HL-60 (cell line): ENCODE measurements around the gene SLC35F6.

Source experiments
- GABPA ChIP-seq: IDR thresholded peaks from 2 replicates; pipeline ENCODE4 v1.6.1; 2012; ENCODE audit warnings: low read depth
- POLR2AphosphoS5 ChIP-seq: IDR thresholded peaks from 2 replicates; pipeline ENCODE4 v1.6.1; 2012; ENCODE audit warnings: low read depth
- SPI1 ChIP-seq: IDR thresholded peaks from 2 replicates; pipeline ENCODE4 v1.6.1; 2012; ENCODE audit warnings: low read depth, mild to moderate bottlenecking, borderline replicate concordance
- TF ChIP-seq, protein P1 (sequence below): IDR thresholded peaks from one replicate; pipeline ENCODE4 v1.5.1; 2011; ENCODE audit warnings: low read length, control low read depth, inconsistent platforms; ENCODE audit not compliant: insufficient read depth

DNA sequence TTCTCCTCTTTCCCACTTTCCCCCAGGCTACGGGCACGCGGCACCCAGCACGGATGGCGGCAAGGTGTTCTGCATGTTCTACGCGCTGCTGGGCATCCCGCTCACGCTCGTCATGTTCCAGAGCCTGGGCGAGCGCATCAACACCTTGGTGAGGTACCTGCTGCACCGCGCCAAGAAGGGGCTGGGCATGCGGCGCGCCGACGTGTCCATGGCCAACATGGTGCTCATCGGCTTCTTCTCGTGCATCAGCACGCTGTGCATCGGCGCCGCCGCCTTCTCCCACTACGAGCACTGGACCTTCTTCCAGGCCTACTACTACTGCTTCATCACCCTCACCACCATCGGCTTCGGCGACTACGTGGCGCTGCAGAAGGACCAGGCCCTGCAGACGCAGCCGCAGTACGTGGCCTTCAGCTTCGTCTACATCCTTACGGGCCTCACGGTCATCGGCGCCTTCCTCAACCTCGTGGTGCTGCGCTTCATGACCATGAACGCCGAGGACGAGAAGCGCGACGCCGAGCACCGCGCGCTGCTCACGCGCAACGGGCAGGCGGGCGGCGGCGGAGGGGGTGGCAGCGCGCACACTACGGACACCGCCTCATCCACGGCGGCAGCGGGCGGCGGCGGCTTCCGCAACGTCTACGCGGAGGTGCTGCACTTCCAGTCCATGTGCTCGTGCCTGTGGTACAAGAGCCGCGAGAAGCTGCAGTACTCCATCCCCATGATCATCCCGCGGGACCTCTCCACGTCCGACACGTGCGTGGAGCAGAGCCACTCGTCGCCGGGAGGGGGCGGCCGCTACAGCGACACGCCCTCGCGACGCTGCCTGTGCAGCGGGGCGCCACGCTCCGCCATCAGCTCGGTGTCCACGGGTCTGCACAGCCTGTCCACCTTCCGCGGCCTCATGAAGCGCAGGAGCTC is 36.2 kb upstream of the SLC35F6 start:
- TF ChIP-seq GABPA (no peak), POLR2AphosphoS5 (no peak), SPI1 (no peak)
- TF ChIP-seq, protein P1, sequence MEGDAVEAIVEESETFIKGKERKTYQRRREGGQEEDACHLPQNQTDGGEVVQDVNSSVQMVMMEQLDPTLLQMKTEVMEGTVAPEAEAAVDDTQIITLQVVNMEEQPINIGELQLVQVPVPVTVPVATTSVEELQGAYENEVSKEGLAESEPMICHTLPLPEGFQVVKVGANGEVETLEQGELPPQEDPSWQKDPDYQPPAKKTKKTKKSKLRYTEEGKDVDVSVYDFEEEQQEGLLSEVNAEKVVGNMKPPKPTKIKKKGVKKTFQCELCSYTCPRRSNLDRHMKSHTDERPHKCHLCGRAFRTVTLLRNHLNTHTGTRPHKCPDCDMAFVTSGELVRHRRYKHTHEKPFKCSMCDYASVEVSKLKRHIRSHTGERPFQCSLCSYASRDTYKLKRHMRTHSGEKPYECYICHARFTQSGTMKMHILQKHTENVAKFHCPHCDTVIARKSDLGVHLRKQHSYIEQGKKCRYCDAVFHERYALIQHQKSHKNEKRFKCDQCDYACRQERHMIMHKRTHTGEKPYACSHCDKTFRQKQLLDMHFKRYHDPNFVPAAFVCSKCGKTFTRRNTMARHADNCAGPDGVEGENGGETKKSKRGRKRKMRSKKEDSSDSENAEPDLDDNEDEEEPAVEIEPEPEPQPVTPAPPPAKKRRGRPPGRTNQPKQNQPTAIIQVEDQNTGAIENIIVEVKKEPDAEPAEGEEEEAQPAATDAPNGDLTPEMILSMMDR = no peak
